H1 (cell line): ENCODE measurements around the gene SLC2A13. TPM values are rescaled to one million over a fixed set of nuclear protein-coding genes. Genes with fewer than 3 reads are reported as not detected.

Source experiments
- CTCF ChIA-PET: fragments of 300-600 bp; sonication (Branson Sonifier 250); formaldehyde crosslinking; loops from one replicate; lab custom pipeline; 2021; ENCODE audit not compliant: partially characterized antibody; lab: Charles Lee
- POLR2A ChIA-PET: fragments of 300-600 bp; sonication (Branson Sonifier 250); formaldehyde crosslinking; loops from one replicate; lab custom pipeline; 2021; ENCODE audit warnings: inconsistent platforms; ENCODE audit not compliant: partially characterized antibody; lab: Charles Lee
- DNase-seq, 2 experiments: peaks; one replicate each; pipeline versions ENCODE4 v3.0.0 to v3.0.0-alpha.2; 2010 to 2022; ENCODE audit warnings: low spot score in 2 of 2, low read depth in 1 of 2, mixed read lengths in 1 of 2
- FAIRE-seq: peaks from 2 replicates; lab custom pipeline; 2011; peaks lifted over from hg19 to GRCh38; lab: Jason Lieb, UNC
- H2AFZ ChIP-seq: 2 replicates; pipeline ENCODE4 v1.8.1; 2012; ENCODE audit warnings: low read length, inconsistent platforms
- H2AK5ac ChIP-seq: 2 replicates; pipeline ENCODE4 v1.6.1; 2013; ENCODE audit warnings: low read depth, low read length
- H2BK120ac ChIP-seq: replicated peaks from 2 replicates; pipeline ENCODE3; 2013; ENCODE audit warnings: low read depth, low read length, inconsistent platforms
- H2BK12ac ChIP-seq: 2 replicates; pipeline ENCODE4 v1.6.1; 2013; ENCODE audit warnings: low read depth, low read length
- H2BK15ac ChIP-seq: 2 replicates; pipeline ENCODE4 v1.6.1; 2013; ENCODE audit warnings: low read length
- H2BK20ac ChIP-seq: 2 replicates; pipeline ENCODE4 v1.6.1; 2013; ENCODE audit warnings: low read length
- H2BK5ac ChIP-seq: 2 replicates; pipeline ENCODE4 v1.6.1; 2013; ENCODE audit warnings: low read depth, low read length
- H3K14ac ChIP-seq: 2 replicates; pipeline ENCODE4 v1.6.1; 2013; ENCODE audit warnings: inconsistent platforms; ENCODE audit not compliant: insufficient read length
- H3K18ac ChIP-seq: 2 replicates; pipeline ENCODE4 v1.6.1; 2013; ENCODE audit warnings: low read length; ENCODE audit errors: extremely low read depth
- H3K23ac ChIP-seq: 2 replicates; pipeline ENCODE4 v1.6.1; 2013; ENCODE audit warnings: inconsistent platforms; ENCODE audit not compliant: insufficient read length
- H3K23me2 ChIP-seq: 2 replicates; pipeline ENCODE4 v1.6.1; 2013; ENCODE audit warnings: low read depth, low read length
- H3K27ac ChIP-seq: 2 replicates; pipeline ENCODE4 v1.6.1; 2011; ENCODE audit warnings: low read depth, low read length, inconsistent platforms
- H3K27me3 ChIP-seq, 4 experiments: replicated peaks in 1 of 4; 1 replicate in 1 of 4; 2 replicates in 3 of 4; pipeline versions ENCODE4 v1.6.1 to v1.8.1; 2011 to 2013; ENCODE audit warnings: low read length in 3 of 4, mild to moderate bottlenecking in 3 of 4, inconsistent platforms in 2 of 4, mixed read lengths in 2 of 4, moderate library complexity in 1 of 4; ENCODE audit not compliant: control insufficient read depth in 3 of 4, insufficient read depth in 3 of 4; ENCODE audit errors: extremely low read depth in 1 of 4
- H3K36me3 ChIP-seq, 4 experiments: 2 replicates each; pipeline versions ENCODE4 v1.6.1 to v1.8.1; 2011 to 2013; ENCODE audit warnings: mild to moderate bottlenecking in 4 of 4, low read length in 3 of 4, moderate library complexity in 2 of 4, control low read depth in 1 of 4, inconsistent platforms in 1 of 4; ENCODE audit not compliant: insufficient read depth in 4 of 4, control insufficient read depth in 2 of 4
- H3K4ac ChIP-seq: replicated peaks from 2 replicates; pipeline ENCODE3; 2013; ENCODE audit warnings: low read length, low read depth, mixed read lengths, inconsistent platforms; ENCODE audit not compliant: insufficient read length
- H3K4me1 ChIP-seq, 4 experiments: replicated peaks in 1 of 4; 1 replicate in 1 of 4; 2 replicates in 3 of 4; pipeline versions ENCODE4 v1.6.1 to v1.8.1; 2011 to 2013; ENCODE audit warnings: low read length in 3 of 4, inconsistent platforms in 2 of 4, mixed read lengths in 1 of 4; ENCODE audit not compliant: insufficient read depth in 4 of 4, control insufficient read depth in 3 of 4
- H3K4me2 ChIP-seq, 2 experiments: 2 replicates each; pipeline versions ENCODE4 v1.6.1 to v1.8.1; 2011 to 2013; ENCODE audit warnings: low read depth in 2 of 2, low read length in 2 of 2, control low read depth in 1 of 2, inconsistent platforms in 1 of 2, mild to moderate bottlenecking in 1 of 2; ENCODE audit not compliant: insufficient read depth in 1 of 2
- H3K4me3 ChIP-seq, 4 experiments: fragments of 200-600, 300-600 bp in 1 of 4; sonication (generic), shearing (Covaris generic), sonication (Bioruptor Twin) in 1 of 4; 2 replicates each; pipeline versions ENCODE4 v1.5.1 to v1.8.1; 2011 to 2016; ENCODE audit warnings: low read length in 4 of 4, low read depth in 3 of 4, control low read depth in 2 of 4, inconsistent platforms in 2 of 4, mild to moderate bottlenecking in 2 of 4, mixed read lengths in 1 of 4, moderate library complexity in 1 of 4; ENCODE audit not compliant: insufficient read depth in 2 of 4; ENCODE audit errors: extremely low read depth in 1 of 4
- H3K56ac ChIP-seq: replicated peaks from 2 replicates; pipeline ENCODE3; 2013; ENCODE audit warnings: low read depth, mild to moderate bottlenecking, mixed read lengths, low read length, inconsistent platforms; ENCODE audit not compliant: insufficient read length
- H3K79me1 ChIP-seq: 2 replicates; pipeline ENCODE4 v1.6.1; 2013; ENCODE audit warnings: low read depth, low read length, control low read depth
- H3K79me2 ChIP-seq, 2 experiments: 2 replicates each; pipeline versions ENCODE4 v1.6.1 to v1.8.1; 2012 to 2013; ENCODE audit warnings: low read length in 2 of 2, mild to moderate bottlenecking in 2 of 2, inconsistent platforms in 1 of 2; ENCODE audit not compliant: insufficient read depth in 2 of 2, control insufficient read depth in 1 of 2
- H3K9ac ChIP-seq, 4 experiments: replicated peaks in 1 of 4; 1 replicate in 1 of 4; 2 replicates in 3 of 4; pipeline versions ENCODE4 v1.6.1 to v1.8.1; 2011 to 2013; ENCODE audit warnings: low read depth in 3 of 4, low read length in 3 of 4, control low read depth in 2 of 4, mild to moderate bottlenecking in 2 of 4, moderate library complexity in 2 of 4, inconsistent platforms in 1 of 4; ENCODE audit errors: extremely low read depth in 1 of 4
- H3K9me3 ChIP-seq, 2 experiments: 2 replicates each; pipeline versions ENCODE4 v1.6.1 to v1.8.1; 2012 to 2013; ENCODE audit warnings: mild to moderate bottlenecking in 2 of 2, moderate library complexity in 2 of 2, control low read depth in 1 of 2, inconsistent platforms in 1 of 2, low read depth in 1 of 2, low read length in 1 of 2, mixed read lengths in 1 of 2; ENCODE audit not compliant: insufficient read depth in 2 of 2
- H4K20me1 ChIP-seq, 2 experiments: replicated peaks in 1 of 2; 2 replicates each; pipeline versions ENCODE3 to v1.8.1; 2011 to 2013; ENCODE audit warnings: inconsistent platforms in 2 of 2, low read length in 2 of 2, mild to moderate bottlenecking in 1 of 2; ENCODE audit not compliant: insufficient read depth in 2 of 2, control insufficient read depth in 1 of 2
- H4K5ac ChIP-seq: 2 replicates; pipeline ENCODE4 v1.6.1; 2013; ENCODE audit warnings: low read length, low read depth, mixed read lengths, inconsistent platforms; ENCODE audit not compliant: insufficient read length
- H4K8ac ChIP-seq: 2 replicates; pipeline ENCODE4 v1.8.0; 2013; ENCODE audit warnings: mild to moderate bottlenecking, moderate library complexity, low read length, inconsistent platforms; ENCODE audit not compliant: insufficient read depth; ENCODE audit errors: extremely low read depth
- H4K91ac ChIP-seq: replicated peaks from 2 replicates; pipeline ENCODE3; 2013; ENCODE audit warnings: low read length, mixed read lengths, inconsistent platforms; ENCODE audit not compliant: insufficient read length
- ATF2 ChIP-seq: IDR thresholded peaks from 2 replicates; pipeline ENCODE4 v1.6.1; 2012; ENCODE audit warnings: low read length, inconsistent platforms
- CEBPB ChIP-seq: IDR thresholded peaks from 2 replicates; pipeline ENCODE4 v1.6.1; 2012; ENCODE audit warnings: low read depth, low read length
- CHD2 ChIP-seq: IDR thresholded peaks from 2 replicates; pipeline ENCODE4 v1.6.1; 2012; ENCODE audit warnings: low read length, improper control_type of control experiment
- E2F6 ChIP-seq: IDR thresholded peaks from 2 replicates; pipeline ENCODE4 v1.6.1; 2012; ENCODE audit warnings: inconsistent platforms
- JUN ChIP-seq: IDR thresholded peaks from 2 replicates; pipeline ENCODE4 v1.6.1; 2011; ENCODE audit warnings: low read depth, mild to moderate bottlenecking, improper control_type of control experiment, low read length
- KDM1A ChIP-seq: fragments of 200-600, 300-600 bp; sonication (generic); IDR thresholded peaks from 2 replicates; pipeline ENCODE4 v1.7.1; 2016; ENCODE audit warnings: mild to moderate bottlenecking, low read length, borderline replicate concordance
- RFX5 ChIP-seq: IDR thresholded peaks from 2 replicates; pipeline ENCODE4 v1.6.1; 2011; ENCODE audit warnings: low read depth, low read length, improper control_type of control experiment, borderline replicate concordance
- RNF2 ChIP-seq: fragments of 200-900, 300-1000 bp; sonication (generic); IDR thresholded peaks from 2 replicates; pipeline ENCODE4 v1.7.1; 2016; ENCODE audit warnings: borderline replicate concordance, low read depth, mild to moderate bottlenecking, antibody characterized with exemption, low read length; ENCODE audit not compliant: poor library complexity, severe bottlenecking; ENCODE audit errors: missing control alignments
- SP1 ChIP-seq: IDR thresholded peaks from 2 replicates; pipeline ENCODE4 v1.6.1; 2011; ENCODE audit warnings: low read depth, low read length
- SRF ChIP-seq: IDR thresholded peaks from 2 replicates; pipeline ENCODE4 v1.6.1; 2011; ENCODE audit warnings: mild to moderate bottlenecking, low read depth, low read length, moderate library complexity
- USF2 ChIP-seq: IDR thresholded peaks from 2 replicates; pipeline ENCODE4 v1.6.1; 2011; ENCODE audit warnings: low read length, improper control_type of control experiment
- WGBS, 2 experiments: shearing (Covaris generic) in 1 of 2; methylation state at CpG; one replicate each; pipeline versions ENCODE4 v1.1.6 to v1.1.7; 2013 to 2015; ENCODE audit warnings: low lambda C conversion rate in 2 of 2, mixed read lengths in 2 of 2, inconsistent platforms in 1 of 2, low coverage in 1 of 2, missing lambda C conversion rate in 1 of 2; ENCODE audit not compliant: insufficient replicate concordance in 2 of 2, insufficient coverage in 1 of 2, insufficient read length in 1 of 2; ENCODE audit errors: extremely low coverage in 1 of 2, missing lambda C conversion rate in 1 of 2; 5-methylcytosine and 5-hydroxymethylcytosine counted together
- polyA plus RNA-seq, 7 experiments: library from polyadenylated mRNA; depleted of rRNA in 3 of 7; stranded (reverse) in 5 of 7; unstranded in 2 of 7; fragments of >200 nt in 5 of 7; fragments of 200-250 nt in 2 of 7; gene quantifications; 1 replicate in 5 of 7; 2 replicates in 1 of 7; 4 replicates in 1 of 7; pipeline versions ENCODE4 v1.2.1 to v1.2.3, GENCODE V29; 2011 to 2013; ENCODE audit warnings: missing spikeins in 2 of 7, mixed read lengths in 2 of 7
- total RNA-seq: library from RNA; stranded (reverse); fragmentation: NEBNext Ultra II Directional; extraction: Animal tissue kit (Norgen Biotek cat#: 25700); gene quantifications from 2 replicates; pipeline ENCODE4 v1.2.1, GENCODE V29; 2021

The SLC2A13 gene
- total and polyA plus RNA-seq, 2 of the 8 experiments (the other 6 are each of a cell fraction or from before 2014, with no cell fraction given): 2.8 to 9.6 TPM

GRCh38 chr12:39902821-39903220 is 203.1 kb downstream of the SLC2A13 start:
- H3K56ac ChIP-seq: no peak overlapping the region
- DNase-seq: no peak
- no peak overlapping the region for H2BK5ac ChIP-seq
- H3K79me2 ChIP-seq: no peaks in the 10 kb centered on the region
- H3K4me1 ChIP-seq: no peaks in the 10 kb centered on the region
- no peaks in the 10 kb centered on the region for H3K27me3 ChIP-seq
- H3K9me3 ChIP-seq: no peaks in the 10 kb centered on the region
- H3K23ac ChIP-seq: no peak overlapping the region
- TF ChIP-seq JUN: no peak
- TF ChIP-seq SP1: no peak
- no peak for TF ChIP-seq E2F6
- no peak for TF ChIP-seq CEBPB
- TF ChIP-seq ATF2: no peak
- no peak for TF ChIP-seq RNF2
- TF ChIP-seq SRF: no peak
- no peak for TF ChIP-seq RFX5
- no peak for TF ChIP-seq KDM1A
- no peak for TF ChIP-seq CHD2
- no peak for TF ChIP-seq USF2
- H3K14ac ChIP-seq: no peak overlapping the region
- H2BK12ac ChIP-seq: no peak overlapping the region
- H2AK5ac ChIP-seq: no peak overlapping the region
- no peak overlapping the region for H4K8ac ChIP-seq
- WGBS, 2 experiments: 94% methylated on average over 2 of the region's 2 CpGs; no CpG with 5 or more reads in 1 of the 2 experiments
- no peak overlapping the region for H2AFZ ChIP-seq
- ChIA-PET CTCF (no interaction called here), POLR2A (no interaction called here)
- no peak overlapping the region for H2BK15ac ChIP-seq
- H3K79me1 ChIP-seq: no peaks in the 10 kb centered on the region
- no peak overlapping the region for H3K9ac ChIP-seq
- no peak overlapping the region for H2BK20ac ChIP-seq
- H3K4me3 ChIP-seq: no peak overlapping the region
- H2BK120ac ChIP-seq: no peak overlapping the region
- no peaks in the 10 kb centered on the region for H3K23me2 ChIP-seq
- H4K5ac ChIP-seq: no peak overlapping the region
- no peak overlapping the region for H3K4ac ChIP-seq
- no peak overlapping the region for H3K4me2 ChIP-seq
- no peak for FAIRE-seq
- no peaks in the 10 kb centered on the region for H4K20me1 ChIP-seq
- no peak overlapping the region for H3K18ac ChIP-seq
- no peaks in the 10 kb centered on the region for H3K36me3 ChIP-seq
- H4K91ac ChIP-seq: no peak overlapping the region
- no peak overlapping the region for H3K27ac ChIP-seq
